ENCODE results near the gene NKX2-2.
A peak's percentile ranks its signal among the peaks of the same experiment; 100 is the strongest.

NKX2-2 gene

GRCh38 chr20:21513881-21514540 is at the start of gene NKX2-2:
Gene NKX2-2 (minus strand): TSS chr20:21514064. CDS start chr20:21513669, 395 bp downstream.
- FAIRE-seq = no peak
- peak; percentile 53 for DNase-seq (ENCODE audit: low spot score)

DNA sequence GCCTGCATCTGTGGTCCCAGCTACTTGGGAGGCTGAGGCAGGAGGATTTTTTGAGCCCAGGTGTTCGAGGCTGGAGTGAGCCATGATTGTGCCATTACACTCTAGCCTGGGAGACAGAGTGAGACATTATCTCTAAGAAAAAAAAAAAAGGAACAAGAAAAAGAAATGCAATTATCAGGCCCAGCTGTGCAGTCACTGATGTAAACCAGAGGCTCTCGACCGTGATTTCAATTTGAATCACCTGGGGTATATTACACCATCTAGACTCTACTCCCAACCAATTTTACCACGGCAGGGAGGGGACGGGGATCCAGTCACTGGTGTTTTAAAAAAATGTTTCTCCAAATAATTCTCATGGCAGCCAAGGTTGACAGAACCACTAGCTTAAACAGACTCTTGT is 48.8 kb upstream of the NKX2-2 start:
- FAIRE-seq (no peak), DNase-seq (ENCODE audit: low spot score) (no peak)

DNA sequence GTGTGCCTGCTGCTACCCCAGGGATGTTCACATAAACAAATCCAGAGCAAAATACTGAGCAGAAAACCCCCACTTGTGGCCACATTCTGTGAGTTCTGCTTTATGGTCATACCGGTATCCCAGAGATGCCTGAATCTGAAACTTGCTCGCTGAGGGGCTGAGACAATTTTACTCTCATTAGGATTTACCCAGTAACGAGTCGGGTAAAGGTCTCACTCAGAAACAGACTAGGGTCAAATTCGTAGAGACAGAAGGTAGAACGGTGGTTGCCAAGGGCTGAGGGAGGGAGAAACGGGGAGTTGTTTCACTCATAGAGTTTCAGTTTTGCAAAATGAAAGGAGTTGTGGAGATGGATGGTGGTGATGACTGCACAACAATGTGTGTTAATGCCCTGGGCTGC is 45.4 kb upstream of the NKX2-2 start:
- DNase-seq (ENCODE audit: low spot score) (no peak), FAIRE-seq (no peak)

DNA sequence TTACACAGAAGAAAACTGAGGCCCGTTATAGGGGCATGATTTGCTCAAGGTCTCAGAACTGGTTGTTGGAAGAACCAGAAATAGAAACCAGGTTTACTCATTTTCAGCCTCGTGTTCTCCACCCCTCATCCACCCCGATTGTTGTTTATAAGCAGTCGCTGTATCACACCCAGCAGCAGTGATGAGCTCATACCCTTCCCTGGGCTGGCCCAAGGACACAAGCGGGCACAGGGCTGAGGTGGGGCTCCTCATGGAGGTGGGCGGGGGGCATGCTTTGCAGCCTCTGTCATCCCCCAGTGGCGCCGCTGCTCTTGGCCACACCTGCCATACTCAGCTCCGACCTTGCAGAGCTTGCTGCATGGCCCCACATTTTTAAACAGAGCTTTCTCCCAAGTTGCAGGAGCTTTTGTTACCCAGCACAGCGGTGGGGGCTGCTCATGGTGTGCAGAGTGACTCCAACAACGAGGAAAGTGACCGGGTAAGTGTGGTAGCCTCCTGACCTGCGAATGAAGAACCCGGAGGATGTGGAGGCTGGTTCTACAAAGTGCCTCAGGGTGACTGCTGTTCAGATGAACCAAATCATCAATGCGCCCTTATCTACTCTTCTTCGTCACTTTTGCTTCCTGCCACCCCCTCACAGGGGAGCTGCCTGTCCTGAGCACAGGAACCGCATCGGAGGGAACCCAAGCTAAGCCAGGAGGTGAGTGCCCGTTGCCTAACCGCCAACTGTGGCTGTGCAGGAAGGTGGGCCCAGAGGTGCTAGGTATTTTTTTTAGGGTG is 43.6 kb upstream of the NKX2-2 start:
- DNase-seq (ENCODE audit: low spot score) (peak; percentile 77), FAIRE-seq (peak; percentile 48)

GRCh38 chr20:21556398-21556797 is 42.5 kb upstream of the NKX2-2 start:
- FAIRE-seq = no peak
- DNase-seq (ENCODE audit: low spot score) = no peak

- DNase-seq (ENCODE audit: low spot score) = no peak
- no peak for FAIRE-seq
Observed at GRCh38 chr20:21555470-21556120, 41.7 kb upstream of the NKX2-2 start.

- FAIRE-seq (no peak), DNase-seq (ENCODE audit: low spot score) (no peak)
Observed at GRCh38 chr20:21554985-21555384, 41.1 kb upstream of the NKX2-2 start.

GRCh38 chr20:21554376-21554890 is 40.6 kb upstream of the NKX2-2 start:
- DNase-seq (ENCODE audit: low spot score) (no peak), FAIRE-seq (no peak)

GRCh38 chr20:21550587-21550986 is 36.7 kb upstream of the NKX2-2 start:
- no peak for FAIRE-seq
- no peak for DNase-seq (ENCODE audit: low spot score)

- FAIRE-seq (no peak), DNase-seq (ENCODE audit: low spot score) (no peak)
Observed at GRCh38 chr20:21548390-21549035, 34.6 kb upstream of the NKX2-2 start.

DNA sequence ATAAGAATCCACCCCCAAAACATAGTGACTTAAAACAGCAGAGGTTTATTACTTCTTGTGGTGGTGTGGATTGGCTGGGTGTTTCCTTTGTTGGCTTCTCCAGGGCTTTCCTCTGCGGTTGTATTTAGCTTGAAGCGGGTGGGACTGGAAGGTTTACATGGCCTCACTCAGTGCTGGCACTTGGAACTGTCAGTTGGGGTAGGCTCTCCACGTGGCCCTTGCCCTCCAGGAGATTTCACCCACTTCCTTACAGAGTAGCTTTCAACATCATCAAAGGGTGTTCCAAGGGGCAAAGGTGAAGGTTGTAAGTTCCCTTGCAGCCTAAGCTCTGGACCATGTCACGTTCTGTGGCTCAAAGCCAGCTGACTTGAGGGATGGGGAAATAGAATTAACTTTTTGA is 32.5 kb upstream of the NKX2-2 start:
- DNase-seq (ENCODE audit: low spot score) = no peak
- FAIRE-seq = no peak

GRCh38 chr20:21539512-21539911 is 25.6 kb upstream of the NKX2-2 start:
- FAIRE-seq = peak; percentile 71
- no peak for DNase-seq (ENCODE audit: low spot score)

DNA sequence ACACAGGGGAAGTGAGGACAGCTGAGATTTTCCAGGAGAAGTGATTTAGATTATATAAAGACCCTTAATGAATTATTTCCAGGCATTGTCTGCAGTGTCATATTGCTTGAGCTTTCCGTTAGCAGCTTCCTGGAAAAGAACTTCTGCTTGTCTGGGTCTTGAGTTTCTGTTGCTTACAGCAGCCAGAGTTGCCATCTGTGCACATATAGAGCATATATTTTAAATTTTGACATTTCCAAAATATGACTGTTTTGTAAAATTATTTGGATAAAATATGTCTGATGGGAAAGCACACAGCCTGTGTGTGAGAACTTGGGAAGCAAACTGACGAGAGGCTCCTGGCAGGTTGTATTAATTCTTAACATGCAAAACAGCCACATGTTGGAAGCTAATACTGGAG is 21.0 kb upstream of the NKX2-2 start:
- DNase-seq (ENCODE audit: low spot score) = no peak

GRCh38 chr20:21534453-21534852 is 20.6 kb upstream of the NKX2-2 start:
- DNase-seq (ENCODE audit: low spot score) = no peak

More for the DNA sequence above, 21.0 kb upstream of the NKX2-2 start:
- no peak for FAIRE-seq

DNA sequence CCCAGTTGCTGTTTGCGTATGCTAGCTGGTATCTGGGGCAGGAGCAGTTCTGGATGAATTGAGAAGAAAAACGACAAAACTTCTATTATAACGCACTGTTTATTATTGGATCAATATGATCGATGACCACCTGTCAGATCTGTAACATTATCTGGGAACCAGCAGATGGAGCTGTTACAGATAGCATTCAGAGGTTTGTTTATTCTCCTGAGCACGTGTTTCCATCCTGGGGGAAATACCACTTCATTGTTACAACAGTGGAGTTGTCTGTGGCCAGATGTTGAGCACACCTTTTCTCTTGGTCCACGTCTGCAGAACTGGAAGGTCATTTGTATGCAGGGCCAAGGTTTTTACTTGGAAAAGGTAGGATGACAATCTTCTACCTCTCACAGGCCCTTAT is 16.0 kb upstream of the NKX2-2 start:
- no peak for DNase-seq (ENCODE audit: low spot score)
- peak; percentile 32 for FAIRE-seq

More at GRCh38 chr20:21534453-21534852, 20.6 kb upstream of the NKX2-2 start:
- peak; percentile 48 for FAIRE-seq

GRCh38 chr20:21528870-21529269 is 15.0 kb upstream of the NKX2-2 start:
- DNase-seq (ENCODE audit: low spot score) = no peak
- FAIRE-seq = no peak

DNA sequence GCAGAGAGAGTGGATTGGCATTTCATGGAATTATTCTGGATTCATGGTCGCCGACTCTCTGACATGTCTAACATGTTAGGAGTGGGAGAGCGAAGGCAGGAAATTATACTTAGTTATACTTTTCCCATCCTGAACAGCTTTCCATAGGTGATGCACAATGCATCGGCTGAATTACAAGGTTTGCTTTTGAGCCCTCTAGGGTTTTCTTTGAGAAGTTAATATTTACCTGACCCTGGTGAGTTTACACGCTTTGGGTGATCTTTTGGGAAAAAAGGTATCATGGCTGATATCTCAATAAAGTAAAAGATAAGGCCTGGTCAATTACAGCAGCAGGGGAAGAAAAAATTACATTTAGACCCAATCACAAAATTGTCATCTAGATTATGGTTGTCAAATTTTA is 14.0 kb upstream of the NKX2-2 start:
- no peak for DNase-seq (ENCODE audit: low spot score)
- no peak for FAIRE-seq

DNA sequence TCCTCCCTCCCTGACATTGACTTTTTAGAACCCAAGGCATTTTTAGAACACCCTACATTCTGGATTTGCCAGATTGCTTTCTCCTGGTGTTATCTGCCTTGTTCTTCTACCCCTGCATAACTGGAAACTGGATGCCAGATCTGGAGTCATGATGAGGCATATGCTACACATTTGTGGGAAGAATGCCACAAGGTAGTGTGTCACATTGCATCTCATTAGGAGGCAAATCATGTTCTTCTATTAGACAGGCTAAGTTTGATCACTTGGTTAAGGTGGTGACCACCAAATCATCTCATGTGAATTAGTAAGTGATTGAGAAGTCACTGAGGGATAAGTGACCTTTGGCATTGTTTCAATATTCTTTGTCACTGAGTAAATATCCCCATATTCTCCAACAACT is 12.9 kb upstream of the NKX2-2 start:
- DNase-seq (ENCODE audit: low spot score) (no peak), FAIRE-seq (no peak)

GRCh38 chr20:21523895-21524294 is 10.0 kb upstream of the NKX2-2 start:
- FAIRE-seq = no peak

DNA sequence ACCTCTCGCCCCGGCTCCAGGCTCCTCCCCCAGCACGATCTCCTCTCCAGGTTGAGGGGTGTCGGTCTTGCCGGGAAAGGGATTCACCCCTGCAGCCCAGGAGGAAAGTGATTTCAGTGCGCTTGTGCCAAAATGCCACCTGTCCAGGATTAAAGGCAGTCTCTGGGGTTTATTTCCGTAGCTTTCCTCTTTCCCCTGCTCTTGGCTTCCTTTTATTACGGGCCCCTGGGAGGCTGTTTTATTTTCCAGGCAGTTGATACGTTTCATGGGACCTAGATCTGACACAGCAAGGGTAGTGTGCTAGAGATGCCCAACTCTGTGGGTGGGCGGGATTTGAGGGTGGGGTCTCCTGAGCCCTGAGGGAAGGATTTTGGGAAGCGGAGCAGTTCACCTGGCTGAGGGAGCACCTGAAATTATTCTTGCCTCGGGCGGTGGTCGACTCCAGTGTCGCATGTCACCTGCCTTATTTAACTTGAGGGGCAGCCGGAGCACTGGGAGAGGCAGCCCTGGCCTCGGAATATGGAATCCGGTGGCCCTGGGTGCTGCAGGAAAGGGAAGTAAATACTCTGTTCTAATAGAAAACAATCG is 9.5 kb upstream of the NKX2-2 start:
- FAIRE-seq (no peak), DNase-seq (ENCODE audit: low spot score) (no peak)

More at GRCh38 chr20:21523895-21524294, 10.0 kb upstream of the NKX2-2 start:
- DNase-seq (ENCODE audit: low spot score) = no peak
